ENCODE measurements around the gene ZAR1.
"Not testable (repeated sequence)": the region's sequence is repeated elsewhere in the genome, so short reads cannot be mapped to it uniquely, and the experiment has no call there.

Gene ZAR1, protein sequence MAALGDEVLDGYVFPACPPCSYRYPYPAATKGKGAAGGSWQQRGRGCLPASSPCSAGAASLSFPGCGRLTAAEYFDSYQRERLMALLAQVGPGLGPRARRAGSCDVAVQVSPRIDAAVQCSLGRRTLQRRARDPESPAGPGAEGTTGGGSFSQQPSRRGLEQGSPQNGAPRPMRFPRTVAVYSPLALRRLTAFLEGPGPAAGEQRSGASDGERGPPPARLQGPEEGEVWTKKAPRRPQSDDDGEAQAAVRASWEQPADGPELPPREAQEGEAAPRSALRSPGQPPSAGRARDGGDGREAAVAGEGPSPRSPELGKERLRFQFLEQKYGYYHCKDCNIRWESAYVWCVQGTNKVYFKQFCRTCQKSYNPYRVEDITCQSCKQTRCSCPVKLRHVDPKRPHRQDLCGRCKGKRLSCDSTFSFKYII

DNA sequence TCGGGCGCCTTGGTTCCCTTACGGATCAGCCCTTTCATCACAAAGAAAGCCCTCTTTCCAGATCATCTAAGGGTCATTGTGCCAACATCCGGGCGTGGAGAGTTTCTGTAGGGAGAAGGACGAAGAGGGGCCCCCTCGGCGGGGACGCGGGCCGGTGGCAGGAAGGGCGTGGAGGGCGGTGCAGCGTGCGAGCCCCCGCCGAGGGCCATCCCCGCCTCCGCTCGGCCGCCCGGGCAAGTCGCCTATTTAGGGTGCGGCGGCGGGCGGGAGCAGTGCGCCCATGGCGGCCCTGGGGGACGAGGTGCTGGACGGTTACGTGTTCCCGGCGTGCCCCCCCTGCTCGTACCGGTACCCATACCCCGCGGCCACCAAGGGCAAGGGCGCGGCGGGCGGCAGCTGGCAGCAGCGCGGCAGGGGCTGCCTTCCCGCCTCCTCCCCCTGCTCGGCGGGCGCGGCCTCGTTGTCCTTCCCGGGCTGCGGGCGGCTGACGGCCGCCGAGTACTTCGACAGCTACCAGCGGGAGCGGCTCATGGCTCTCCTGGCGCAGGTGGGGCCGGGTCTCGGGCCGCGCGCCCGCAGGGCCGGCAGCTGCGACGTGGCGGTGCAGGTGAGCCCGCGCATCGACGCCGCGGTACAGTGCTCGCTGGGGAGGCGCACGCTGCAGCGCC lies at the start of gene ZAR1:
Gene ZAR1 (plus strand): TSS at position 241 of the 668 bp plus-strand sequence. CDS start 40 bp downstream, at position 281.
- H3K27ac Mint-ChIP-seq (ENCODE audit: low read depth): no peak within 1 kb of the TSS
- H3K4me1 Mint-ChIP-seq: peaks cover under 1% of the 10 kb centered on the region
- no peaks in the 10 kb centered on the region for H3K9me3 Mint-ChIP-seq
- peak within 1 kb of the TSS; percentile 69 for H3K4me3 Mint-ChIP-seq
- no peaks in the 10 kb centered on the region for H3K36me3 Mint-ChIP-seq (ENCODE audit: insufficient read depth)
- DNase-seq (ENCODE audit: low spot score in 2 of 2) (no peak), ATAC-seq (replicated peaks; ENCODE audit: extremely low read depth, poor library complexity, severe bottlenecking) (peak; percentile 23)
- peaks cover 38% of the 10 kb centered on the region for H3K27me3 Mint-ChIP-seq

DNA sequence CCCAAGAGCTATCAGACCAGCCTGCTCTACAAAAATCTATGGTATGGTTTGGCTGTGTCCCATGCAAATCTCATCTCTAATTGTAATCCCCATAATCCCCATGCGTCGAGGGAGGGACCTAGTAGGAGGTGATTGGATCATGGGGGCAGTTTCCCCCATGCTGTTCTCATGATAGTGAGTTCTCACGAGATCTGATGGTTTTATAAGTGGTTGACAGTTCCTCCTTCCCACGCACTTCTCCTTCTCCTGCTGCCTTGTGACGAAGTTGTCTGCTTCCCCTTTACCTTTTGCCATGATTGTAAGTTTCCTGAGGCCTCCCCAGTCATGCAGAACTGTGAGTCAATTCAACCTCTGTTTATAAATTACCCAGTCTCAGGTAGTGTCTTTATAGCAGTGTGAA lies 49.1 kb upstream of the ZAR1 start:
- DNase-seq (ENCODE audit: low spot score in 2 of 2); H3K4me3 Mint-ChIP-seq; H3K27ac Mint-ChIP-seq (ENCODE audit: low read depth); H3K36me3 Mint-ChIP-seq (ENCODE audit: insufficient read depth); ATAC-seq (replicated peaks; ENCODE audit: extremely low read depth, poor library complexity, severe bottlenecking); H3K9me3 Mint-ChIP-seq; H3K4me1 Mint-ChIP-seq: not testable (repeated sequence)
- H3K27me3 Mint-ChIP-seq: peaks cover 15% of the 10 kb centered on the region

DNA sequence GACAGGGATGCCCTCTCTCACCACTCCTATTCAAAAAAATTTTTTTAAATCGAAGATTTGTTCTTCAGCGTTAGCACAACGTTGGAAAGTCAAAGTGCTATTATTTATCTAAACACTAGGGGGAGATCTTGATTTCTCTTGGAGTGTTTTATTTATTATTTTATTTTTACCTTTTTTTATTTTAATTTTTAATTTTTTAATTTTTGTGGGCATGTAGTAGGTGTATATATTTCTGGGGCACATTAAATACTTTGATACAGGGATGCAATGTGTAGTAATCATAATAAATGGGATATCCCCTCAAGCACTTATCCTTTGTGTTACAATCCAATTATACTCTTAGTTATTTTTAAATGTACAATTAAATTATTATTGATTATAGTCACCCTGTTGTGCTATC lies 44.3 kb upstream of the ZAR1 start:
- no peak overlapping the region for H3K4me3 Mint-ChIP-seq
- no peaks in the 10 kb centered on the region for H3K4me1 Mint-ChIP-seq
- no peaks in the 10 kb centered on the region for H3K9me3 Mint-ChIP-seq
- no peak overlapping the region for H3K27ac Mint-ChIP-seq (ENCODE audit: low read depth)
- DNase-seq (ENCODE audit: low spot score in 2 of 2): no peak
- ATAC-seq (replicated peaks; ENCODE audit: extremely low read depth, poor library complexity, severe bottlenecking): no peak
- no peaks in the 10 kb centered on the region for H3K36me3 Mint-ChIP-seq (ENCODE audit: insufficient read depth)
- no peaks in the 10 kb centered on the region for H3K27me3 Mint-ChIP-seq

DNA sequence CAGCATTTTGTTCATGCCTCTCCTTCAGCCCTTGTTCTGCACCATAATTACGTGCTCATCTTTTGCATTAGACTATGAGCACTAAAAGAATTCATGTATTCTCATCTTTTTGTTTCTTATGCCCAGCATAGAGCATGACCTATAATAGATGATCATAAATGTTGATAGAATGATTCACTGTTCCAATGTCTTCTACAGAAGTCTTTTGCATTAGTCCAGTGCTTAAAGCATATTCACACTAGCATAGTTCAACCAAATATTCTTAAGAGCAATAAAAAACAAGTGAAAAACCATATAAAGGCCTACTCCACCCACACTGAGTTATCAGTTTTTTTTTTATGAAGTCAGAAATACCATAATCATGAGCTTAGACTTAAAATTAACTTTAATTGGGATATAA lies 43.4 kb upstream of the ZAR1 start:
- Mint-ChIP-seq H3K36me3 (ENCODE audit: insufficient read depth) (no peaks in the 10 kb centered on the region), H3K27me3 (no peaks in the 10 kb centered on the region), H3K4me1 (no peaks in the 10 kb centered on the region), H3K27ac (ENCODE audit: low read depth) (no peak overlapping the region), H3K4me3 (no peak overlapping the region), H3K9me3 (no peaks in the 10 kb centered on the region)
- DNase-seq (ENCODE audit: low spot score in 2 of 2): no peak
- ATAC-seq (replicated peaks; ENCODE audit: extremely low read depth, poor library complexity, severe bottlenecking): no peak

DNA sequence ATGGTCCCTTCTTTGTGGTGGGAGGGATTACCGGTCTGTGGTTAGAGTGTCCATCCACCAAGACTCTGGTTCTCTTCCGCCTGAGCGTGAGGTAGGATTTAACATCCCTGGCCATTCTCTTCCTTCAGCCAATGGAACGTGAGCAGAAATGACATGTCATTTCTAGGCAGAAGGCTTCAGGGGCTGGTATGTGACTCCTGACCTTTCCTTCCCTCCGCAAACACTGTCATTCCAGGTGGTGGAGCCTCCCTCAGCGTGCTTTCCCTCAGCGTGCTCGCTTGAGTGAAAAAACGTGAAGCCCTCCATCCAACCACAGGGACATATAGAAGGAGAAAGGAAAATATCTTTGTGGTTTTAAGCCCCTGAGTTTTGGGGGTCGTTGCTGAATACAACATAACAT lies 40.9 kb upstream of the ZAR1 start:
- H3K27ac Mint-ChIP-seq (ENCODE audit: low read depth): no peak overlapping the region
- H3K9me3 Mint-ChIP-seq: no peaks in the 10 kb centered on the region
- ATAC-seq (replicated peaks; ENCODE audit: extremely low read depth, poor library complexity, severe bottlenecking) (no peak), DNase-seq (ENCODE audit: low spot score in 2 of 2) (no peak)
- H3K27me3 Mint-ChIP-seq: no peaks in the 10 kb centered on the region
- H3K4me3 Mint-ChIP-seq: no peak overlapping the region
- H3K4me1 Mint-ChIP-seq: no peaks in the 10 kb centered on the region
- peaks cover 2% of the 10 kb centered on the region for H3K36me3 Mint-ChIP-seq (ENCODE audit: insufficient read depth)

DNA sequence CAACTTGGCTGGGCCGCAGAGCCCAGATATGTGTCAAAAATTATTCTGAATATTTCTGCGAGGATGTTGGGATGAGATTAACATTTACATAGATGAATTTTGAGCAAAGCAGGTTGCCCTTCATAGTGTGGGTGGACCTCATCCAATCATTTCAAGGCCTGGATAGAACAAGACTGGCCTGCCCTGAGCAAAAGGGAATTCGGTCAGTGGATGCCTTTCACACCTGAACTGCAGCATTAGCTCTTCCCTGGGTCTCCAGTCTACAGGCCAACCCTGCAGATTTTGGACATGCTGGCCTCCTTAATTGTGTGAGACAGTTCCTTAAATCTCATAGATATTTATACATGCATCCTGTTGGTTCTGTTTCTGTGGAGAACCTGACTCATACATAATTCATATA lies 39.3 kb upstream of the ZAR1 start:
- Mint-ChIP-seq H3K27ac (ENCODE audit: low read depth) (no peak overlapping the region), H3K9me3 (no peaks in the 10 kb centered on the region), H3K27me3 (no peaks in the 10 kb centered on the region), H3K4me1 (no peaks in the 10 kb centered on the region), H3K36me3 (ENCODE audit: insufficient read depth) (peaks cover 4% of the 10 kb centered on the region), H3K4me3 (no peak overlapping the region)
- ATAC-seq (replicated peaks; ENCODE audit: extremely low read depth, poor library complexity, severe bottlenecking) (no peak), DNase-seq (ENCODE audit: low spot score in 2 of 2) (no peak)

DNA sequence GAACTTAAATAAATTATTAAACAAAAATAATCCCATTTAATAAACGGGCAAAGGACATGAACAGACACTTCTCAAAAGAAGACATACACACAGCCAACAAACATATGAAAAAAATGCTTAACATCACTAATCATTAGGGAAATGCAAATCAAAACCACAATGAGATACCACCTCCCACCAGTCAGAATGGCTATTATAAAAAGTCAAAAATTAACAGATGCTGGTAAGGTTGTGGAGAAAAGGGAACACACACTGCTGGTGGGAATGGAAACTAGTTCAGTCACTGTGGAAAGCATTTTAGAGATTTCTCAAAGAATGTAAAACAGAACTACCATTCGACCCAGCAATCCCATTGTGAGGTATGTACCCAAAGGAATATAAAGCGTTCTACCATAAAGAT lies 38.4 kb upstream of the ZAR1 start:
- not testable (repeated sequence) for H3K36me3 Mint-ChIP-seq (ENCODE audit: insufficient read depth); H3K9me3 Mint-ChIP-seq; H3K27me3 Mint-ChIP-seq

DNA sequence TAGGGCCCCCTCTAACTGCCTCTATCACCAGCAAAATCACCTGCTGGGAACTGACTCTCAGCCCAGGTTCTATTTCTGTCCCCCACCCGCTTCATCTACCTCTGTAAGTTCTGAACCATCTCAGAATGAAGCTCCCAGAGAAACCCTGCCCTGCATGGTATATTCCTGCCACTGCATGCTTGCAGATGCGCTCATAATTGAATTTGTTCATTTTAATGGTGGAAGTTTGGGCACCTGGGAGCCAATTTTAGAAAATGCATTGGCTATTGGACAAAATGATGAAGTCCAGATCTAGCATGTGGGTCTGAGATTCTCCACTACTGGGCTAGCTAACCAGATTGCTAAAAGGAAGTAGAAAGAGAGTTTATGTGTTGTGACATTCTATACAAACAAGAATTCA lies 35.5 kb upstream of the ZAR1 start:
- no peak overlapping the region for H3K4me3 Mint-ChIP-seq
- H3K27me3 Mint-ChIP-seq: no peaks in the 10 kb centered on the region
- H3K36me3 Mint-ChIP-seq (ENCODE audit: insufficient read depth): peaks cover 4% of the 10 kb centered on the region
- H3K4me1 Mint-ChIP-seq: no peaks in the 10 kb centered on the region
- H3K27ac Mint-ChIP-seq (ENCODE audit: low read depth): no peak overlapping the region
- no peak for ATAC-seq (replicated peaks; ENCODE audit: extremely low read depth, poor library complexity, severe bottlenecking)
- DNase-seq (ENCODE audit: low spot score in 2 of 2): no peak
- no peaks in the 10 kb centered on the region for H3K9me3 Mint-ChIP-seq

More for the DNA sequence above, 38.4 kb upstream of the ZAR1 start:
- not testable (repeated sequence) for H3K27ac Mint-ChIP-seq (ENCODE audit: low read depth); ATAC-seq (replicated peaks; ENCODE audit: extremely low read depth, poor library complexity, severe bottlenecking); H3K4me1 Mint-ChIP-seq; DNase-seq (ENCODE audit: low spot score in 2 of 2); H3K4me3 Mint-ChIP-seq

DNA sequence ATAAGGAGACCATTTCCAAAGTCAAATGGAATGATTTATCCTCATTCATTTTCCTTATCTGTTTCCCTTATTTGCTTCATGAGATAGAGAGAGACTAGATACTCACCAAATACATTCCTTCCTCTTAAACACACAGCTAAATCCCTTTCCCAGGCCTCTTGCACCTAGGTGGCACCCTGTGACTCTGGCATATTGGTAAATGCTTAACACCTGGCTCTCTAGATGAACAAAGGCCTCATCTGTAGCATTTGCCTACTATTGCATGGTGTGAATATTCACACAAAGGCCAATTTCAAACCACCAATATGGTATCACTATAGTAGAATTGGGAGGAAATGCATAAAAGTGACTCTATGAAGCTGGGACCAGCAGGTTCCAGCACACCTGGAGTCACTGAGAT lies 29.1 kb upstream of the ZAR1 start:
- DNase-seq (ENCODE audit: low spot score in 2 of 2) (no peak), ATAC-seq (replicated peaks; ENCODE audit: extremely low read depth, poor library complexity, severe bottlenecking) (no peak)
- no peaks in the 10 kb centered on the region for H3K27me3 Mint-ChIP-seq
- no peak overlapping the region for H3K4me3 Mint-ChIP-seq
- H3K27ac Mint-ChIP-seq (ENCODE audit: low read depth): no peak overlapping the region
- H3K9me3 Mint-ChIP-seq: no peaks in the 10 kb centered on the region
- no peaks in the 10 kb centered on the region for H3K4me1 Mint-ChIP-seq
- no peaks in the 10 kb centered on the region for H3K36me3 Mint-ChIP-seq (ENCODE audit: insufficient read depth)

DNA sequence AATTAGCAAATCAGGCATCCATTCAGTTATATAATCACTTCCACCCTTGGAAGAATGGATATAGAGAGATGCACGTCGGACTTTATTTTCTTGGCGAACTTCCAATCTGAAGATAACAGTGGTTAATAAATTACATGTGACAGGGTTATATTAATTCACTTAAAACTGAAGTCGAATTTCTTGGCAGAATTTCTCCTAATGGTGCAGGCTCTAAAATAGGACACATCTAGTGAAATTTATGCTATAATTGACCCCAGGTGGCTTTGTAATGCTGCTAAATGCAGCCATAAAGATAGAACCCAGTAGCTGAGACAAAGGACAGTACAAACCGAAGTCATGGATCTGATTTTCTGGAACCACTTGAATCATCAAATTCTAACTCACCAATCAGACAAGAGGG lies 27.7 kb upstream of the ZAR1 start:
- Mint-ChIP-seq H3K9me3 (no peaks in the 10 kb centered on the region), H3K36me3 (ENCODE audit: insufficient read depth) (no peaks in the 10 kb centered on the region), H3K4me1 (no peaks in the 10 kb centered on the region), H3K27ac (ENCODE audit: low read depth) (no peak overlapping the region), H3K4me3 (no peak overlapping the region), H3K27me3 (no peaks in the 10 kb centered on the region)
- DNase-seq (ENCODE audit: low spot score in 2 of 2) (no peak), ATAC-seq (replicated peaks; ENCODE audit: extremely low read depth, poor library complexity, severe bottlenecking) (no peak)

DNA sequence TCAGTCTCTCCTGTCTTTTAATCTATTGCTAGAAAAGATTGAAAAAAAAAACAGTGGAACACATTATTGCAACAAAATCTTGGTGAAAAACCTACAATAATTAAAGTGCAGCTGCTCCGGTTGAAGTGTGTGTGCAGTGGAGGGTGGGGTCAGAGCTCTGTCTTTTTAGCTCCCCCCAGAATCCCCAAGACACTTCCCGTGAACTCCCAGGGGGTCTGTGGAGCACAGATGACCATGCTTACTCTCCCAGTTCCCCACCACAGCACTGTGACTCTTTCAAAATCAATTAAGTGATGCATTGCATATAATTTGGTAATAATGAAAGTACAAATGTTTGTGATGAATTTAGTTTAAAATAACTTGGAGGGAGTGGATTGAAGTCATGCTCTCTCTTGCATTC lies 22.6 kb upstream of the ZAR1 start:
- Mint-ChIP-seq H3K27ac (ENCODE audit: low read depth) (no peak overlapping the region), H3K4me3 (no peak overlapping the region), H3K36me3 (ENCODE audit: insufficient read depth) (no peaks in the 10 kb centered on the region), H3K27me3 (no peaks in the 10 kb centered on the region), H3K9me3 (no peaks in the 10 kb centered on the region), H3K4me1 (no peaks in the 10 kb centered on the region)
- DNase-seq (ENCODE audit: low spot score in 2 of 2) (no peak), ATAC-seq (replicated peaks; ENCODE audit: extremely low read depth, poor library complexity, severe bottlenecking) (no peak)

DNA sequence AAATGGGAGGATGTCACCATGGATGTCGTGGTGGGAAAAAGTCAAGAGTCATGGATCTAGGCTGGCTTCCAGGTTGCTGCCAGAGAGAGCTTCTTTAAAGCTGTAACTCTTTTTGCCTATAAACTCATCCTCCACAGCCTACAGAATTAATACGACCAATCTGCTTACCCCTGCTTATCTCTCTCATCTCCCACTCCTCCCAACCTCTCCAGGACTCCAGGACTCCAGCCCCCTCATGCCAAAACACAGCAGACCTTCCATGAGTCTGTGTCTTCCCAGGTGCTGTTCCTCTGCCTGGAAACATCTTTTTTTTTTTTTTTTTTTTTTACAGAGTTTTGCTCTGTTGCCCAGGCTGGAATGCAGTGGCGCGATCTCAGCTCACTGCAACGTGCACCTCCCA lies 22.2 kb upstream of the ZAR1 start:
- no peak for ATAC-seq (replicated peaks; ENCODE audit: extremely low read depth, poor library complexity, severe bottlenecking)
- no peak for DNase-seq (ENCODE audit: low spot score in 2 of 2)
- Mint-ChIP-seq H3K9me3 (no peaks in the 10 kb centered on the region), H3K27me3 (no peaks in the 10 kb centered on the region), H3K4me3 (no peak overlapping the region), H3K36me3 (ENCODE audit: insufficient read depth) (no peaks in the 10 kb centered on the region), H3K27ac (ENCODE audit: low read depth) (no peak overlapping the region), H3K4me1 (no peaks in the 10 kb centered on the region)

DNA sequence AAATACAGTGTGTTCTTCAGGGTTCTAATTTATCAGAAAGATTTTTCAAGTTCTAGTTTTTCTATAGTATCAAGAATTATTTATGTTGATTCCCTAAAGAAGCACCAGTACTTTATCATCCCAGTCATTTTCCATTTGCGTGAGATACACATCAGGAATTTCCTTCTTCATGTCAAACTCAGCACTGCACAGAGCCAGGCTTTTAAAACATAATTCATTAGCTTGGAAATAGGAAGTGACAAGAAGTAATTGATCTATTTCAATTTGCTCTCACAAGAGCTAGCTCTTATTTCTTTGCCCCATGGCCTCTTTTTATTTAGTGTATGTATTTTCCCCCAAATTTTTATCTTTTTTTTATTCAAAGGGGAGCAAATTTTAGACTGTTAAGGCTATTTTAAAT lies 19.9 kb upstream of the ZAR1 start:
- ATAC-seq (replicated peaks; ENCODE audit: extremely low read depth, poor library complexity, severe bottlenecking) (no peak), DNase-seq (ENCODE audit: low spot score in 2 of 2) (no peak)
- H3K9me3 Mint-ChIP-seq: no peaks in the 10 kb centered on the region
- no peaks in the 10 kb centered on the region for H3K4me1 Mint-ChIP-seq
- no peaks in the 10 kb centered on the region for H3K27me3 Mint-ChIP-seq
- no peaks in the 10 kb centered on the region for H3K36me3 Mint-ChIP-seq (ENCODE audit: insufficient read depth)
- no peak overlapping the region for H3K27ac Mint-ChIP-seq (ENCODE audit: low read depth)
- no peak overlapping the region for H3K4me3 Mint-ChIP-seq
